NCI-H460 (cell line): ENCODE results near the gene RASL12. TPM values are rescaled to one million over a fixed set of nuclear protein-coding genes. Genes with fewer than 3 reads are reported as not detected.
"Not testable (repeated sequence)": the region's sequence is repeated elsewhere in the genome, so short reads cannot be mapped to it uniquely, and the experiment has no call there.

Experiments used
- DNase-seq: peaks from one replicate; pipeline ENCODE4 v3.0.0-alpha.2; 2016; ENCODE audit warnings: low read depth; ENCODE audit errors: extremely low read depth
- total RNA-seq: library from RNA; depleted of rRNA; stranded (reverse); fragments of >200 nt; shearing (Covaris generic); gene quantifications from 2 replicates; pipeline ENCODE4 v1.2.3, GENCODE V29; 2014

RASL12 gene
- total RNA-seq, 1 experiment from 2014 or later: 0.07 TPM

- DNase-seq: no peak
Observed at GRCh38 chr15:65076486-65077290, 8.9 kb upstream of the RASL12 start, which contains the start of gene KBTBD13. TSS of gene KBTBD13 (plus strand) at chr15:65076746. CDS start at chr15:65076816, 70 bp downstream.

GRCh38 chr15:65075607-65076395, 8.0 kb upstream of the RASL12 start:
- not testable (repeated sequence) for DNase-seq

GRCh38 chr15:65074946-65075345, 7.2 kb upstream of the RASL12 start:
- DNase-seq: not testable (repeated sequence)

- no peak for DNase-seq
Observed at GRCh38 chr15:65072617-65073016, 4.8 kb upstream of the RASL12 start.

GRCh38 chr15:65072027-65072426, 4.2 kb upstream of the RASL12 start:
- no peak for DNase-seq

- no peak for DNase-seq
Observed at GRCh38 chr15:65071381-65071811, 3.6 kb upstream of the RASL12 start.

GRCh38 chr15:65069779-65070546, 2.2 kb upstream of the RASL12 start:
- DNase-seq: no peak

- no peak for DNase-seq
Observed at GRCh38 chr15:65069179-65069578, 1.4 kb upstream of the RASL12 start.

GRCh38 chr15:65068403-65068788, 605 bp upstream of the RASL12 start:
- DNase-seq: no peak

- no peak for DNase-seq
Observed at GRCh38 chr15:65067317-65067644, 510 bp downstream of the RASL12 start.

GRCh38 chr15:65066635-65067316, 1.0 kb downstream of the RASL12 start:
- no peak for DNase-seq

- DNase-seq: no peak
Observed at GRCh38 chr15:65066001-65066634, 1.7 kb downstream of the RASL12 start.

GRCh38 chr15:65062726-65063125, 5.1 kb downstream of the RASL12 start:
- no peak for DNase-seq

GRCh38 chr15:65062061-65062460, 5.7 kb downstream of the RASL12 start:
- no peak for DNase-seq

- no peak for DNase-seq
Observed at GRCh38 chr15:65060641-65061397, 7.0 kb downstream of the RASL12 start.

- no peak for DNase-seq
Observed at GRCh38 chr15:65059931-65060596, 7.7 kb downstream of the RASL12 start.

- no peak for DNase-seq
Observed at GRCh38 chr15:65059369-65059750, 8.4 kb downstream of the RASL12 start.

- DNase-seq: no peak
Observed at GRCh38 chr15:65058394-65059368, 9.1 kb downstream of the RASL12 start.
